ENCODE results near the gene TPST2.

The TPST2 gene

GRCh38 chr22:26610996-26611395, 21.1 kb upstream of the TPST2 start:
- no peaks in the 10 kb centered on the region for H3K79me2 ChIP-seq (ENCODE audit: control insufficient read depth, insufficient read depth, low read length, poor library complexity)
- H3K4me2 ChIP-seq (ENCODE audit: low read length): no peak overlapping the region
- H3K27me3 ChIP-seq (ENCODE audit: insufficient read depth, low read length): no peaks in the 10 kb centered on the region
- no peak overlapping the region for H2AFZ ChIP-seq (ENCODE audit: insufficient read depth, low read length, poor library complexity)
- no peak overlapping the region for H3K4ac ChIP-seq (ENCODE audit: low read depth, low read length)
- H3K9ac ChIP-seq (ENCODE audit: low read length): no peak overlapping the region
- no peak overlapping the region for H4K12ac ChIP-seq (ENCODE audit: low read depth, low read length)
- no peak overlapping the region for H2BK12ac ChIP-seq (ENCODE audit: low read length)
- H3K36me3 ChIP-seq (ENCODE audit: control insufficient read depth in 1 of 2, insufficient read depth in 2 of 2, low read length in 2 of 2): no peaks in the 10 kb centered on the region
- H3K23ac ChIP-seq (ENCODE audit: low read length): no peak overlapping the region
- H3K27ac ChIP-seq (ENCODE audit: low read depth, low read length): no peak overlapping the region
- H3K9me3 ChIP-seq (ENCODE audit: insufficient read depth, low read depth, low read length): peaks cover 1% of the 10 kb centered on the region
- no peaks in the 10 kb centered on the region for H3K79me1 ChIP-seq (ENCODE audit: low read length)
- H3K18ac ChIP-seq (ENCODE audit: low read length): no peak overlapping the region
- H4K91ac ChIP-seq (ENCODE audit: low read depth, low read length): no peak overlapping the region
- no peak overlapping the region for H2BK5ac ChIP-seq (ENCODE audit: low read depth, low read length, poor library complexity)
- H4K8ac ChIP-seq (ENCODE audit: low read depth, low read length): no peak overlapping the region
- WGBS (ENCODE audit: extremely low coverage, insufficient coverage, insufficient read length): no CpG with 5 or more reads among the region's 2 CpGs
- H2AK5ac ChIP-seq (ENCODE audit: low read length): no peak overlapping the region
- no peak overlapping the region for H3K14ac ChIP-seq (ENCODE audit: low read length)
- H2BK120ac ChIP-seq (ENCODE audit: insufficient read depth, low read length, poor library complexity): no peak overlapping the region
- no peaks in the 10 kb centered on the region for H3K4me1 ChIP-seq (ENCODE audit: control insufficient read depth in 1 of 2, insufficient read depth in 2 of 2, low read length in 2 of 2)
- DNase-seq: no peak
- H3K4me3 ChIP-seq (ENCODE audit: low read depth, low read length): no peak overlapping the region

- Histone ChIP-seq H3K9me3 (ENCODE audit: insufficient read depth, low read depth, low read length) (no peaks in the 10 kb centered on the region), H3K27me3 (ENCODE audit: insufficient read depth, low read length) (no peaks in the 10 kb centered on the region), H3K9ac (ENCODE audit: low read length) (no peak overlapping the region), H4K91ac (ENCODE audit: low read depth, low read length) (no peak overlapping the region), H2AK5ac (ENCODE audit: low read length) (no peak overlapping the region), H4K12ac (ENCODE audit: low read depth, low read length) (no peak overlapping the region), H2BK5ac (ENCODE audit: low read depth, low read length, poor library complexity) (no peak overlapping the region), H3K79me1 (ENCODE audit: low read length) (no peaks in the 10 kb centered on the region), H3K79me2 (ENCODE audit: control insufficient read depth, insufficient read depth, low read length, poor library complexity) (no peaks in the 10 kb centered on the region), H3K4me1 (ENCODE audit: control insufficient read depth in 1 of 2, insufficient read depth in 2 of 2, low read length in 2 of 2) (no peaks in the 10 kb centered on the region), H2BK120ac (ENCODE audit: insufficient read depth, low read length, poor library complexity) (no peak overlapping the region), H3K4me2 (ENCODE audit: low read length) (no peak overlapping the region), H3K4ac (ENCODE audit: low read depth, low read length) (no peak overlapping the region), H3K14ac (ENCODE audit: low read length) (no peak overlapping the region), H3K27ac (ENCODE audit: low read depth, low read length) (no peak overlapping the region), H3K36me3 (ENCODE audit: control insufficient read depth in 1 of 2, insufficient read depth in 2 of 2, low read length in 2 of 2) (no peaks in the 10 kb centered on the region), H2AFZ (ENCODE audit: insufficient read depth, low read length, poor library complexity) (no peak overlapping the region), H2BK12ac (ENCODE audit: low read length) (no peak overlapping the region), H3K18ac (ENCODE audit: low read length) (no peak overlapping the region), H4K8ac (ENCODE audit: low read depth, low read length) (no peak overlapping the region), H3K4me3 (ENCODE audit: low read depth, low read length) (no peak overlapping the region), H3K23ac (ENCODE audit: low read length) (no peak overlapping the region)
- DNase-seq: no peak
- no CpG with 5 or more reads among the region's 12 CpGs for WGBS (ENCODE audit: extremely low coverage, insufficient coverage, insufficient read length)
Observed at GRCh38 chr22:26610072-26610958, 20.4 kb upstream of the TPST2 start.

DNA sequence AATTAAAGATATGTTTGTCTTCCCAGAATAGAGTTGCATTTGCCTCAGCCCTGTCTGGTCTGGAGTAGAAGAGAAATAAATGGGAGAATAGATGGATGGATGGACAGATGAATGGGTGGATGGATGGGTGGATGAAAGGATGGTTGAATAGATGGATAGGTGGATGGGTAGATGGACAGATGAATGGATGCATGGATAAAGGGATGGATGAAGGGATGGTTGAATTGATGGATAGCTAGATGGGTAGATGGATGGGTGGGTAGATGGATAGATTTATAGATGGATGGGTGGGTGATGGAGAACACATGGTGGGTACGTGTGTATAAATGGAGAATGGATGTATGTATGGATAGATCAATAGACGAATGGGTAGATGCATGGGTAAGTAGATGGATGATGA, 19.4 kb upstream of the TPST2 start:
- Histone ChIP-seq H4K91ac (ENCODE audit: low read depth, low read length) (no peak overlapping the region), H3K36me3 (ENCODE audit: control insufficient read depth in 1 of 2, insufficient read depth in 2 of 2, low read length in 2 of 2) (no peaks in the 10 kb centered on the region), H3K27ac (ENCODE audit: low read depth, low read length) (no peak overlapping the region), H3K4me2 (ENCODE audit: low read length) (no peak overlapping the region), H2BK120ac (ENCODE audit: insufficient read depth, low read length, poor library complexity) (no peak overlapping the region), H2AFZ (ENCODE audit: insufficient read depth, low read length, poor library complexity) (no peak overlapping the region), H3K79me2 (ENCODE audit: control insufficient read depth, insufficient read depth, low read length, poor library complexity) (no peaks in the 10 kb centered on the region), H3K4ac (ENCODE audit: low read depth, low read length) (no peak overlapping the region), H3K79me1 (ENCODE audit: low read length) (no peaks in the 10 kb centered on the region), H3K9ac (ENCODE audit: low read length) (no peak overlapping the region), H4K12ac (ENCODE audit: low read depth, low read length) (no peak overlapping the region), H3K9me3 (ENCODE audit: insufficient read depth, low read depth, low read length) (no peaks in the 10 kb centered on the region), H2BK12ac (ENCODE audit: low read length) (no peak overlapping the region), H3K18ac (ENCODE audit: low read length) (no peak overlapping the region), H3K23ac (ENCODE audit: low read length) (no peak overlapping the region), H3K4me3 (ENCODE audit: low read depth, low read length) (no peak overlapping the region), H2AK5ac (ENCODE audit: low read length) (no peak overlapping the region), H4K8ac (ENCODE audit: low read depth, low read length) (no peak overlapping the region), H3K27me3 (ENCODE audit: insufficient read depth, low read length) (peaks cover 3% of the 10 kb centered on the region), H3K4me1 (ENCODE audit: control insufficient read depth in 1 of 2, insufficient read depth in 2 of 2, low read length in 2 of 2) (no peaks in the 10 kb centered on the region), H2BK5ac (ENCODE audit: low read depth, low read length, poor library complexity) (no peak overlapping the region), H3K14ac (ENCODE audit: low read length) (no peak overlapping the region)
- 100% methylated on average over 2 of the region's 2 CpGs for WGBS (ENCODE audit: extremely low coverage, insufficient coverage, insufficient read length)
- no peak for DNase-seq

DNA sequence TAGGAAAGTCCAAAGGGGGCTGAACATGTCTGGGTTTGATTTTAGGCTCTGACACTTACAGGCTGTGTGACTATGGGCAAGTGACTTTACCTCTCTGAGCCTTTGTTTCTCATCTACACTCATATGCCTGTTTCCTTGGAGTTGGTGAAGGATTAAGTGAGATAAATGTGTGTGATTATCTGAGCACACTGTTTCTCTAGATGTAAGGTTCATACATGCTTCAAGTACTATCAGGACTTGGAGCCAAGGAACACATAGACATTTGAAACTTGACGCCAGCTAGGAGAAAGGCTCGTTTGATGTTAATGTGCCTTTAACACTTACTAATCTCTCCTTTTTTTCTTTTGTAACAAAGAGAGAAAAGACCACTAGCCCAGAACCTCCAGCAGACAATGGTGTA, 18.2 kb upstream of the TPST2 start:
- no peak overlapping the region for H3K14ac ChIP-seq (ENCODE audit: low read length)
- H3K9me3 ChIP-seq (ENCODE audit: insufficient read depth, low read depth, low read length): no peaks in the 10 kb centered on the region
- no peak overlapping the region for H3K18ac ChIP-seq (ENCODE audit: low read length)
- WGBS (ENCODE audit: extremely low coverage, insufficient coverage, insufficient read length): no CpG with 5 or more reads among the region's 2 CpGs
- H3K4ac ChIP-seq (ENCODE audit: low read depth, low read length): no peak overlapping the region
- H4K8ac ChIP-seq (ENCODE audit: low read depth, low read length): no peak overlapping the region
- no peak overlapping the region for H4K91ac ChIP-seq (ENCODE audit: low read depth, low read length)
- no peak overlapping the region for H3K23ac ChIP-seq (ENCODE audit: low read length)
- no peak overlapping the region for H3K4me3 ChIP-seq (ENCODE audit: low read depth, low read length)
- no peak overlapping the region for H2AK5ac ChIP-seq (ENCODE audit: low read length)
- no peak overlapping the region for H2BK120ac ChIP-seq (ENCODE audit: insufficient read depth, low read length, poor library complexity)
- no peak overlapping the region for H2BK12ac ChIP-seq (ENCODE audit: low read length)
- H3K9ac ChIP-seq (ENCODE audit: low read length): peak overlapping the region; percentile 39
- H2AFZ ChIP-seq (ENCODE audit: insufficient read depth, low read length, poor library complexity): no peak overlapping the region
- no peak for DNase-seq
- no peaks in the 10 kb centered on the region for H3K79me1 ChIP-seq (ENCODE audit: low read length)
- H3K4me1 ChIP-seq (ENCODE audit: control insufficient read depth in 1 of 2, insufficient read depth in 2 of 2, low read length in 2 of 2): no peaks in the 10 kb centered on the region
- H3K79me2 ChIP-seq (ENCODE audit: control insufficient read depth, insufficient read depth, low read length, poor library complexity): no peaks in the 10 kb centered on the region
- H3K27ac ChIP-seq (ENCODE audit: low read depth, low read length): no peak overlapping the region
- H4K12ac ChIP-seq (ENCODE audit: low read depth, low read length): no peak overlapping the region
- H2BK5ac ChIP-seq (ENCODE audit: low read depth, low read length, poor library complexity): no peak overlapping the region
- no peak overlapping the region for H3K4me2 ChIP-seq (ENCODE audit: low read length)
- no peaks in the 10 kb centered on the region for H3K36me3 ChIP-seq (ENCODE audit: control insufficient read depth in 1 of 2, insufficient read depth in 2 of 2, low read length in 2 of 2)
- H3K27me3 ChIP-seq (ENCODE audit: insufficient read depth, low read length): peaks cover 3% of the 10 kb centered on the region

Data from trophoblast cell (in vitro differentiated cells and primary cell).